RWPE1 (cell line): Measurements from ENCODE around the gene C17orf50.

Experiments used
- CTCF ChIA-PET: fragments of 350-600 bp; sonication (Branson Sonifier 250); formaldehyde crosslinking; extraction: SDS; loops from one replicate; lab custom pipeline; 2021; lab: Yijun Ruan, JAX
- POLR2A ChIA-PET: fragments of 400-600 bp; formaldehyde crosslinking; extraction: SDS; loops from one replicate; lab custom pipeline; 2020; ENCODE audit warnings: antibody characterized with exemption; ENCODE audit not compliant: low non-redundant PET; lab: Yijun Ruan, JAX
- DNase-seq: peaks from one replicate; pipeline ENCODE4 v3.0.0; 2012; ENCODE audit warnings: low spot score
- H3K27ac ChIP-seq: fragments of 450-650 bp; 2 replicates; pipeline ENCODE4 v1.5.1; 2017
- CTCF ChIP-seq: fragments of 450-650 bp; conservative IDR thresholded peaks from 2 replicates; pipeline ENCODE4 v1.5.1; 2017; ENCODE audit warnings: low read depth, mild to moderate bottlenecking

C17orf50 gene

GRCh38 chr17:35757243-35757642 lies 3.4 kb upstream of the C17orf50 start:
- TF ChIP-seq CTCF: no peak
- ChIA-PET POLR2A (no interaction called here), CTCF (interaction anchor here (1.4 to 2.4 kb wide), 2 partner anchors 10 to 48 kb away, joined by 3 to 19 read pairs; no protein-coding TSS in a partner anchor)
- no peak overlapping the region for H3K27ac ChIP-seq
- no peak for DNase-seq

- H3K27ac ChIP-seq: no peak overlapping the region
- ChIA-PET CTCF (interaction anchor here (0.8 to 3.1 kb wide), 2 partner anchors 44 to 47 kb away, joined by 3 to 54 read pairs; partner anchors contain the start of gene TAF15), POLR2A (no interaction called here)
- no peak for DNase-seq
- no peak for TF ChIP-seq CTCF
Observed at GRCh38 chr17:35761601-35762000, 914 bp downstream of the C17orf50 start.

- ChIA-PET POLR2A (interaction anchor here (0.6 to 0.7 kb wide), 2 partner anchors 41 to 575 kb away, joined by 3 to 8 read pairs; no protein-coding TSS in a partner anchor), CTCF (interaction anchor here (0.6 to 4.7 kb wide), 19 partner anchors 9 to 752 kb away, joined by 3 to 71 read pairs (median 5); partner anchors contain the start of genes AP2B1, GAS2L2, MMP28 and TAF15)
- DNase-seq: no peak
- H3K27ac ChIP-seq: peak overlapping the region; percentile 37
- TF ChIP-seq CTCF: no peak
Observed at GRCh38 chr17:35763767-35764122, 3.1 kb downstream of the C17orf50 start.

- CTCF ChIA-PET: interaction anchor here (0.5 to 4.7 kb wide), 21 partner anchors 9 to 752 kb away, joined by 3 to 71 read pairs (median 4); partner anchors contain the start of genes AP2B1, GAS2L2, MMP28 and TAF15
- POLR2A ChIA-PET: interaction anchor here (0.6 kb wide), 1 partner anchor 41 kb away, joined by 3 read pairs; no protein-coding TSS in a partner anchor
- TF ChIP-seq CTCF: peak; percentile 93
- peak overlapping the region; percentile 37 for H3K27ac ChIP-seq
- DNase-seq: peak; percentile 91
Observed at GRCh38 chr17:35764123-35764991, 3.7 kb downstream of the C17orf50 start.

GRCh38 chr17:35765086-35765710 lies 4.5 kb downstream of the C17orf50 start:
- CTCF ChIA-PET: interaction anchor here (0.7 to 4.7 kb wide), 3 partner anchors 29 to 44 kb away, joined by 3 to 71 read pairs (median 22); partner anchors contain the start of genes MMP28 and TAF15
- no peak for TF ChIP-seq CTCF
- POLR2A ChIA-PET: no interaction called here
- H3K27ac ChIP-seq: peak overlapping the region; percentile 37
- no peak for DNase-seq
